GM12801 (cell line): ENCODE results near the gene TIAM1.

Experiments used
- CTCF ChIP-seq: IDR thresholded peaks from one replicate; pipeline ENCODE4 v1.5.1; 2011; ENCODE audit warnings: control low read depth; ENCODE audit not compliant: insufficient read length; ENCODE audit errors: extremely low read depth

The TIAM1 gene

DNA sequence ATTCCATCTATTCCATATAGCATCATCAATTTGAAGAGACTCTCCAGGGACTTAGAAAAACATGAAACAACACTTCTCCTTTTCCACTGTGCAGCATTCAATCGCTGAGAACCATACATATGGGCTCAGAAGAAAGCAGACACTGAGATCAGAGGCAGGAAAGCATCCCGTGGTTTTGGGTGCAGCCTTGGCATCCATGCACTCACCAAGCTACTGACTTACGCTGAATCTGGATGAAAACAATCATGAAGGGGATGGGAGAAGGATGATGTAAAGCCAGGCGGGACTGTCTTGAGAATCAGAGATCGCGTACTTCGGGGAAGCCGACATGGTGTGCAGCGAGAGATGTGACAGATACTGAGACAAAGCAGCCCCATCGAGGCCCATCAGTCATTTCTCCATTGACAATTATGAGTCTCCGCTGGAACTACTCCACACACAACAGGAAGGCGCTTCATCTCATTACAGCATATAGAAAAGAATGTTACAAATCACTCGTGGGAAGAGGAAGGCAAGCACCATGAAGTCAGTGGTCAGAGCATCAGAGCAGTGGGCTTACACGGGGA, 2.3 kb upstream of the TIAM1 start:
- no peak for TF ChIP-seq CTCF

DNA sequence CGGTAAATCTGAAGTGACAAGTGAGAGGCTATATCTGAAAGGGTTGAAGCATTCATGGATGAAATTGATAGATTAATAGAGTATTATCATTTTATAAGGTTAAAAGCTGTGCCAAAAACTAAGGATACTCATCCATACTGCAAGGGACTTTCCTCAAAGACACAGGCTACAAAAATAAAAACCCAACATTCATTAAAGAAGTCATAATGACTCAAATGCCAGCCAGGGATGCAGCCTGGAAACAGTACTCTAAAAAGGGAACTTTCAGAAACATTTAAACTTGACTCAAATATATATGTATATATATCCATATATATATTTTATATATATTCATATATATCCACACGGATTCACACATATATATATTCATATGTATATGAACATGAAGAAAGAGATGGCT, 1.1 kb upstream of the TIAM1 start:
- no peak for TF ChIP-seq CTCF

DNA sequence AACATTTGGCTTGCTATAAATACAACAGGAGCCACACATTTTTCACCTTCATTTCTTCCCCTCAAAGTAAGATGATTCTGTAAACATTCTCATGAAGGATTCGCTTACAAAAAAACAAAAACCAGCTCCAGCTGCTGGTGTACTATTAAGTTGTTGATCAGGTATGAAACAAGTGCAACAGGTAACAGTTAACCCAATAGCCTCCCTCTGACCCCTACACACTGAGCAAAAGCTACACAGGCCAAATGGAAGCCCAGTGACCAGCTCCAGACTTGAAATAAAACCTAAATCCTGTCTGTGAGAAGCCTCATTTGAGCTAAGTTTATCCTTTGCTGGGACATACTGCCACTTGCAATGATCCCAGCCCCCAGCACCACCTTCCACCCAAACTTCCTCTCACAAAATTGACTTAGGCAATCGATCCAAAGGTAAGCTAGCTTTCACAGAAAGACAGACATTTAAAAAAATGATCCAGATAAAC, 991 bp downstream of the TIAM1 start:
- no peak for TF ChIP-seq CTCF

DNA sequence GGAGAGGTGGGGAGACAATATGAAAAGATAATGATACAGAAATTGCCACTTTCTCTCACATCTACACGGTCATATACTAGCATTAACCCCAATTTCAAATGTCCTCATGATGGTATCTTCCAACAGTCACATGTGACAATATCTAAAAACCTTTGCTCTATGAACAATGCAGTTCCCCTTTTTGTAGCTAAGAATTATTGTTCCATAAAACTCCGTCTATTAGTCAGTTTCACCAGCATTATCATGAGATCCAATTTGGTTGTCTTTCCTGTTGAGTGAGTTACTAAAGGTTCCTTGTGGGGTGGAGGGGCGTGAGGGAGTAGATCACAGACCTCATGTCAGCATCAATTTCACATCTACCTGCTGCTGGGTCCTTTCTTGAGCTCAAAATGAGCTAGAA, 1.7 kb downstream of the TIAM1 start:
- no peak for TF ChIP-seq CTCF

- no peak for TF ChIP-seq CTCF
Measured at GRCh38 chr21:31340942-31341487, 3.0 kb downstream of the TIAM1 start.

GRCh38 chr21:31340514-31340913, 3.5 kb downstream of the TIAM1 start:
- TF ChIP-seq CTCF, result no peak

DNA sequence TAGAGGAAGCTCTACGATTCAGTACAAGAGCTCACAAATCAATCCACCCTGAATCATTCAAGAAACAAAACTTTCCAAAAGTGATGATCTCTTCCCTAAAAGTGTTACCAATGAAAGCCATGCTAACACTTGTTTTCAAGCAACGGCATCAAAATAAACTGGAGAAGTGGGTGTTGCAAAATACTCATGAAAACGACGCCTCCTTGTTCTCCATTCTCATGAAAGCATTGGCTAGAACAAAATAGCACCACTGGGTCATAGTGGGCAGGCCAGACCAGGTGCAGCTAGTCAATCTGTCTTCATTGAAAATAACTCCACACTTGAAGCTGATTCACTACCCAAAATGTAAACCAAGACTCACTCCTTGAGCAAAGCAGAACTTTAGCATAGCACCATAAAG, 4.3 kb downstream of the TIAM1 start:
- no peak for TF ChIP-seq CTCF
